SK-N-SH (cell line): Measurements from ENCODE around the gene VGLL3. TPM values are rescaled to one million over a fixed set of nuclear protein-coding genes. Genes with fewer than 3 reads are reported as not detected.

Experiments used
- CTCF ChIA-PET: fragments of 300-600, 350-600 bp; formaldehyde crosslinking; extraction: SDS; loops from one replicate; lab custom pipeline; 2021; lab: Yijun Ruan, JAX
- POLR2A ChIA-PET: fragments of 350-600 bp; sonication (Branson Sonifier 250); formaldehyde crosslinking; extraction: SDS; loops from one replicate; lab custom pipeline; 2020; ENCODE audit warnings: antibody characterized with exemption, inconsistent platforms; lab: Yijun Ruan, JAX
- DNase-seq: peaks from one replicate; pipeline ENCODE4 v3.0.0; 2012
- H2AFZ ChIP-seq: fragments of 200-600 bp; sonication (generic); 2 replicates; pipeline ENCODE4 v1.8.1; 2016; ENCODE audit warnings: antibody characterized with exemption, mild to moderate bottlenecking, low read depth
- H3F3A ChIP-seq: fragments of 200-600 bp; sonication (generic); replicated peaks from 2 replicates; pipeline ENCODE3; 2016; ENCODE audit warnings: antibody characterized with exemption, mild to moderate bottlenecking; ENCODE audit not compliant: insufficient read depth
- H3K27ac ChIP-seq, 2 experiments: fragments of 200-500 bp in 1 of 2; fragments of 200-600 bp in 1 of 2; sonication (Bioruptor generic) in 1 of 2; sonication (generic), shearing (Covaris generic) in 1 of 2; 2 replicates each; pipeline versions ENCODE4 v1.5.1 to v1.6.1; 2014 to 2016; ENCODE audit warnings: low read depth in 2 of 2, inconsistent platforms in 1 of 2, low read length in 1 of 2, mild to moderate bottlenecking in 1 of 2, mixed read lengths in 1 of 2
- H3K27me3 ChIP-seq: fragments of 200-600 bp; sonication (generic), shearing (Covaris generic); 2 replicates; pipeline ENCODE4 v1.6.1; 2016; ENCODE audit warnings: mixed run types; ENCODE audit not compliant: insufficient read depth
- H3K36me3 ChIP-seq, 2 experiments: fragments of 200-500 bp in 1 of 2; fragments of 200-600 bp in 1 of 2; sonication (Bioruptor generic) in 1 of 2; sonication (generic) in 1 of 2; replicated peaks in 1 of 2; 2 replicates each; pipeline versions ENCODE3 to v1.5.1; 2014 to 2016; ENCODE audit warnings: low read length in 1 of 2, mild to moderate bottlenecking in 1 of 2; ENCODE audit not compliant: insufficient read depth in 2 of 2, control insufficient read depth in 1 of 2
- H3K4me1 ChIP-seq, 2 experiments: fragments of 200-500 bp in 1 of 2; fragments of 200-600 bp in 1 of 2; sonication (Bioruptor generic) in 1 of 2; sonication (generic), shearing (Covaris generic) in 1 of 2; 2 replicates each; pipeline versions ENCODE4 v1.5.1 to v1.6.1; 2014 to 2016; ENCODE audit warnings: low read depth in 1 of 2, low read length in 1 of 2, mixed run types in 1 of 2; ENCODE audit not compliant: insufficient read depth in 2 of 2, control insufficient read depth in 1 of 2
- H3K4me2 ChIP-seq: fragments of 200-600 bp; sonication (generic), shearing (Covaris generic); 2 replicates; pipeline ENCODE4 v1.6.1; 2017; ENCODE audit warnings: mixed run types
- H3K4me3 ChIP-seq, 2 experiments: fragments of 200-500 bp in 1 of 2; fragments of 200-600 bp in 1 of 2; sonication (Bioruptor generic) in 1 of 2; sonication (generic), shearing (Covaris generic) in 1 of 2; 2 replicates each; pipeline versions ENCODE4 v1.5.1 to v1.8.1; 2014 to 2016; ENCODE audit warnings: low read depth in 2 of 2, inconsistent platforms in 1 of 2, low read length in 1 of 2, mild to moderate bottlenecking in 1 of 2, mixed read lengths in 1 of 2, moderate library complexity in 1 of 2
- H3K79me2 ChIP-seq: fragments of 200-600 bp; sonication (generic); 2 replicates; pipeline ENCODE4 v1.8.1; 2017; ENCODE audit warnings: mild to moderate bottlenecking; ENCODE audit not compliant: insufficient read depth
- H3K9ac ChIP-seq: fragments of 200-600 bp; sonication (generic); 2 replicates; pipeline ENCODE4 v1.6.1; 2017; ENCODE audit warnings: mixed run types
- H3K9me2 ChIP-seq: fragments of 200-600 bp; sonication (generic); 2 replicates; pipeline ENCODE4 v1.6.1; 2017; ENCODE audit warnings: mixed run types
- H3K9me3 ChIP-seq: fragments of 200-600 bp; sonication (generic); 2 replicates; pipeline ENCODE4 v1.6.1; 2017; ENCODE audit warnings: mixed run types, mild to moderate bottlenecking, moderate library complexity
- H4K20me1 ChIP-seq: fragments of 200-600 bp; sonication (generic); 2 replicates; pipeline ENCODE4 v1.6.1; 2017; ENCODE audit warnings: mild to moderate bottlenecking, mixed run types; ENCODE audit not compliant: insufficient read depth
- EP300 ChIP-seq, 2 experiments: IDR thresholded peaks; 2 replicates each; pipeline versions ENCODE4 v1.4.0 to v1.6.1; 2012; ENCODE audit warnings: borderline replicate concordance in 1 of 2, low read depth in 1 of 2, low read length in 1 of 2
- EZH2phosphoT487 ChIP-seq: fragments of 200-600 bp; sonication (generic); IDR thresholded peaks from 2 replicates; pipeline ENCODE4 v1.6.1; 2017; ENCODE audit warnings: low read depth, mixed run types, mild to moderate bottlenecking, antibody characterized with exemption, moderate library complexity, borderline replicate concordance
- GABPA ChIP-seq: IDR thresholded peaks from 2 replicates; pipeline ENCODE4 v1.4.0; 2012; ENCODE audit warnings: low read depth, mild to moderate bottlenecking
- PBX3 ChIP-seq: IDR thresholded peaks from 2 replicates; pipeline ENCODE4; 2012
- POLR2AphosphoS5 ChIP-seq: IDR thresholded peaks from 2 replicates; pipeline ENCODE4 v1.6.1; 2012; ENCODE audit warnings: low read depth, low read length
- RAD21 ChIP-seq: IDR thresholded peaks from 2 replicates; pipeline ENCODE4 v1.6.1; 2012; ENCODE audit warnings: mild to moderate bottlenecking, low read length
- REST ChIP-seq: IDR thresholded peaks from 2 replicates; pipeline ENCODE4 v1.6.1; 2012; ENCODE audit warnings: mild to moderate bottlenecking, low read depth, low read length, moderate library complexity
- RXRA ChIP-seq: IDR thresholded peaks from 2 replicates; pipeline ENCODE4 v1.4.0; 2012; ENCODE audit warnings: low read depth, mild to moderate bottlenecking, borderline replicate concordance
- SIN3A ChIP-seq: IDR thresholded peaks from 2 replicates; pipeline ENCODE4 v1.6.1; 2012; ENCODE audit warnings: low read depth, mild to moderate bottlenecking, low read length, moderate library complexity, borderline replicate concordance
- TAF1 ChIP-seq: IDR thresholded peaks from 2 replicates; pipeline ENCODE4 v1.6.1; 2012; ENCODE audit warnings: low read depth, mild to moderate bottlenecking, low read length, moderate library complexity, borderline replicate concordance
- TEAD4 ChIP-seq: IDR thresholded peaks from 2 replicates; pipeline ENCODE4 v1.4.0; 2012; ENCODE audit warnings: mild to moderate bottlenecking, borderline replicate concordance; ENCODE audit not compliant: insufficient read depth
- USF2 ChIP-seq: fragments of 150-350 bp; IDR thresholded peaks from 2 replicates; pipeline ENCODE4 v1.6.1; 2017; ENCODE audit warnings: antibody characterized with exemption, low read length, low read depth, borderline replicate concordance
- WGBS: methylation state at CpG from one replicate; pipeline ENCODE4 v1.1.6; 2017; ENCODE audit warnings: low lambda C conversion rate; 5-methylcytosine and 5-hydroxymethylcytosine counted together
- polyA plus RNA-seq, 3 experiments: library from polyadenylated mRNA; depleted of rRNA; stranded (reverse); fragments of >200 nt; gene quantifications; 2 replicates each; pipeline ENCODE4 v1.2.3, GENCODE V29; 2012

Gene VGLL3
- polyA plus RNA-seq, 1 of the 3 experiments (the other 2 are of a cell fraction): not detected

GRCh38 chr3:86914670-86915069 lies 76.3 kb downstream of the VGLL3 start:
- DNase-seq: no peak
- CTCF ChIA-PET: no interaction called here
- WGBS: 5% methylated on average over 3 of the region's 3 CpGs

GRCh38 chr3:86913160-86913559 lies 77.8 kb downstream of the VGLL3 start:
- no peaks in the 10 kb centered on the region for H3K4me1 ChIP-seq
- no peak overlapping the region for H3K9ac ChIP-seq
- H3K4me2 ChIP-seq: no peak overlapping the region
- H3K27ac ChIP-seq: no peak overlapping the region
- H3K79me2 ChIP-seq: no peaks in the 10 kb centered on the region
- 2% methylated on average over 3 of the region's 3 CpGs for WGBS
- POLR2A ChIA-PET: no interaction called here
- no peaks in the 10 kb centered on the region for H4K20me1 ChIP-seq
- H3K9me3 ChIP-seq: no peaks in the 10 kb centered on the region
- no peak for DNase-seq
- CTCF ChIA-PET: no interaction called here
- no peaks in the 10 kb centered on the region for H3K27me3 ChIP-seq
- H2AFZ ChIP-seq: no peak overlapping the region
- H3F3A ChIP-seq: no peaks in the 10 kb centered on the region
- no peaks in the 10 kb centered on the region for H3K36me3 ChIP-seq
- H3K4me3 ChIP-seq: no peak overlapping the region
- H3K9me2 ChIP-seq: no peaks in the 10 kb centered on the region
- no peak for TF ChIP-seq RAD21
- no peak for TF ChIP-seq REST
- no peak for TF ChIP-seq RXRA
- no peak for TF ChIP-seq USF2
- TF ChIP-seq SIN3A: no peak
- no peak for TF ChIP-seq POLR2AphosphoS5
- no peak for TF ChIP-seq TAF1
- TF ChIP-seq EZH2phosphoT487: no peak
- no peak for TF ChIP-seq EP300 (IDR thresholded peaks at IDR 0.05; ENCODE audit: borderline replicate concordance in 1 of 2, low read depth in 1 of 2, low read length in 1 of 2)
- no peak for TF ChIP-seq GABPA
- no peak for TF ChIP-seq TEAD4
- no peak for TF ChIP-seq PBX3

More at GRCh38 chr3:86914670-86915069, 76.3 kb downstream of the VGLL3 start:
- H3K9me3 ChIP-seq: no peaks in the 10 kb centered on the region
- H3K27me3 ChIP-seq: no peaks in the 10 kb centered on the region
- no peak overlapping the region for H3K4me3 ChIP-seq
- H3F3A ChIP-seq: no peaks in the 10 kb centered on the region
- no peaks in the 10 kb centered on the region for H3K9me2 ChIP-seq
- H3K4me2 ChIP-seq: no peak overlapping the region
- H3K4me1 ChIP-seq: no peaks in the 10 kb centered on the region
- H3K79me2 ChIP-seq: no peaks in the 10 kb centered on the region
- no peaks in the 10 kb centered on the region for H4K20me1 ChIP-seq
- TF ChIP-seq REST (no peak), EZH2phosphoT487 (no peak)
- TF ChIP-seq, all 33 proteins: peak for 0
- POLR2A ChIA-PET: no interaction called here
- Histone ChIP-seq H2AFZ (no peak overlapping the region), H3K36me3 (no peaks in the 10 kb centered on the region), H3K9ac (no peak overlapping the region), H3K27ac (no peak overlapping the region)
